Measurements from ENCODE around the gene RAPGEF6.

DNA sequence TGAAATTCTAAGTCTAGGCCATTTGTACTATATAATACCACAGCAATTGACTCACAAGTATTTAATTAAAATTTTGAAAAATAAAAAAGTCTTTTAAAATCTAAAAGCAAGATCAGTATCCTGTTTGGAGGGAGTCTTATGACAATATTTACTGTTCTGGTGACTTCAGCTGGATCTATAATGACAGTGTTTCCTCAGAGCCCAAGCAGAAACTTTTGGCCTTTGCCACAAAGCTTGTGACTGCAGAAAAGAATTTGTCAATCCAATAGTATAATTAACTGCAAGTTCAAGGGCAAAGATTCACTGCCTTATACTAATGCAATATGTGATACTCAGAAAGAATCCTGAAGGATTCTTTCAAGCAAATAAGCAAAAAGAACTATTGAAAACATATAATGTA is 49.6 kb upstream of the RAPGEF6 start:
- TF ChIP-seq, protein P1, sequence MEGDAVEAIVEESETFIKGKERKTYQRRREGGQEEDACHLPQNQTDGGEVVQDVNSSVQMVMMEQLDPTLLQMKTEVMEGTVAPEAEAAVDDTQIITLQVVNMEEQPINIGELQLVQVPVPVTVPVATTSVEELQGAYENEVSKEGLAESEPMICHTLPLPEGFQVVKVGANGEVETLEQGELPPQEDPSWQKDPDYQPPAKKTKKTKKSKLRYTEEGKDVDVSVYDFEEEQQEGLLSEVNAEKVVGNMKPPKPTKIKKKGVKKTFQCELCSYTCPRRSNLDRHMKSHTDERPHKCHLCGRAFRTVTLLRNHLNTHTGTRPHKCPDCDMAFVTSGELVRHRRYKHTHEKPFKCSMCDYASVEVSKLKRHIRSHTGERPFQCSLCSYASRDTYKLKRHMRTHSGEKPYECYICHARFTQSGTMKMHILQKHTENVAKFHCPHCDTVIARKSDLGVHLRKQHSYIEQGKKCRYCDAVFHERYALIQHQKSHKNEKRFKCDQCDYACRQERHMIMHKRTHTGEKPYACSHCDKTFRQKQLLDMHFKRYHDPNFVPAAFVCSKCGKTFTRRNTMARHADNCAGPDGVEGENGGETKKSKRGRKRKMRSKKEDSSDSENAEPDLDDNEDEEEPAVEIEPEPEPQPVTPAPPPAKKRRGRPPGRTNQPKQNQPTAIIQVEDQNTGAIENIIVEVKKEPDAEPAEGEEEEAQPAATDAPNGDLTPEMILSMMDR (IDR thresholded peaks at IDR 0.05): no peak
- TF ChIP-seq POLR2AphosphoS5 (IDR thresholded peaks at IDR 0.05; ENCODE audit: low read depth, low read length): no peak
- TF ChIP-seq REST (IDR thresholded peaks at IDR 0.05; ENCODE audit: insufficient read depth in 1 of 2, low read depth in 2 of 2, low read length in 1 of 2): no peak
- TF ChIP-seq SIN3A (IDR thresholded peaks at IDR 0.05; ENCODE audit: borderline replicate concordance, insufficient read depth, low read depth, low read length): no peak
